Glomerular visceral epithelial cell (primary cell): Measurements from ENCODE around the gene PHTF2.
"Not testable (repeated sequence)": the region's sequence is repeated elsewhere in the genome, so short reads cannot be mapped to it uniquely, and the experiment has no call there.

Experiments
- DNase-seq: peaks from one replicate; pipeline ENCODE4 v3.0.0-alpha.2; 2016; ENCODE audit errors: extremely low spot score

Gene PHTF2

DNA sequence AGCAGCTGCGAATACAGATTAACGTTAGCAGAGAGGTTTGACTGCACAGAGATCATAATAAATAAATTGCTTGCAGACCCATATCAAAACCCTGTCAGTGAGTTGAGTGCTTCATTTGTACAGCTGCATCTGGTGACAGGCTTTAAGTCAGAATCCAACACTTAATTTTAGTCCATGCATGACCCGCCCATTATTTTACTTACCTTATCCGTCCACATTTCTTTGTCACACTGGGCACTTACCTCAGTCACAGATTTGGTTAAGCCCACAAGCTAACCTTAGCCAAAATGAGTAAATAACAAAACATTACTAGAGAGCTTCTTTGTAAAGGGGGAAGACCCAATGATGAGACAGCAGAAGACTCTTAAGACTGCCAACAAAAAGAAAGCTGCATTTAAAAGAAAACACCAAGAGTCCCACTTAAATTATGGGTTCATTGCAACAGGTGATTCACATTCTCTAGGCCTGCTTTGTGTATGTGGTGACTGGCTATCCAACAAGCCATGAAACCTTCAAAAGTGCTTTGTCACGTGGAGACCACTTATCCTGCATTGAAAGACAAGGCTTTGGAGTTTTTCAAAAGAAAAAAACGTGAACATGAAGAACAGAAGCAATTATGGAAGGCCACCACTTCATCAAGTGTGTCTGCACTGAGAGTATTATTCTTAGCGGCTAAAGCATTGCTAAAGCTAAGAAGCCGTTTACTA, 32.2 kb downstream of the PHTF2 start:
- DNase-seq, result no peak

GRCh38 chr7:77831481-77831880, 32.9 kb downstream of the PHTF2 start:
- no peak for DNase-seq

DNA sequence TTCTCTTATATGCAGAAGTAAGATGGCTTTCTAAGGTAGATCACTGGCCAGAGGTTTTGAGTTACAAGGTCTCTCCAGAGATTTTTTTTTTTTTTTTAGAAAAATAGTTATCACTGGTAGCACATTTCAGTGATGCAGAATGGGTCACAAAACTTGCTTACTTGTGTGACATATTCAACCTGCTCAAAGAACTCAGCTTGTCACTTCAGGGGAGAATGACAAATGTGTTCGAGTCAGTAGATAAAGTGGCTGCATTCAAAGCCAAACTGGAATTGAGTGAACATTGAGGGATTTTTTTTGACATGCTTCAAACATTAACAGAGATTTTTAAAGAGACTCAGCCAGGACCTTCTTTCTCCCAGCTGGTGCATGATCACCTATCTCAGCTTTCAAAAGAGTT, 33.4 kb downstream of the PHTF2 start:
- no peak for DNase-seq

GRCh38 chr7:77833136-77833535, 34.6 kb downstream of the PHTF2 start:
- DNase-seq, result no peak

- DNase-seq, result not testable (repeated sequence)
Measured at GRCh38 chr7:77836425-77836824, 37.9 kb downstream of the PHTF2 start.

DNA sequence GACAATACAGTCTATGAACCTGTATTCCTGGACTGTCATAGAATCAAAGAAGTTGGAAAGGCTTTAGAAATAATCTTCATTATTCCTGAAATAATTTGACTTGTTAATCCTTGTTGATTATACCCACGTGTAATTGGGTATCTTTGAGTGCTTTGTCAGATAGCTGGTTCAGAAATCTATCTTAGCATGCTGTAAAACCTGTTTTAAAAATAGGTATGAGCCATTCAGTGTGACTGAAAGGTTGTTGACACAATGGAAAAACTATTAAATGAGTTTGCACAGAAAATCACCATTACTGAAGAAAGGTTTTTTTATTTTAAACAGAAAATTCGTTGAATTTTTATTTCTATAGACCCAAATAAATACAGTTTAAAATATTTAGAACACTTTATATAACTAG, 38.7 kb downstream of the PHTF2 start:
- DNase-seq, result no peak

DNA sequence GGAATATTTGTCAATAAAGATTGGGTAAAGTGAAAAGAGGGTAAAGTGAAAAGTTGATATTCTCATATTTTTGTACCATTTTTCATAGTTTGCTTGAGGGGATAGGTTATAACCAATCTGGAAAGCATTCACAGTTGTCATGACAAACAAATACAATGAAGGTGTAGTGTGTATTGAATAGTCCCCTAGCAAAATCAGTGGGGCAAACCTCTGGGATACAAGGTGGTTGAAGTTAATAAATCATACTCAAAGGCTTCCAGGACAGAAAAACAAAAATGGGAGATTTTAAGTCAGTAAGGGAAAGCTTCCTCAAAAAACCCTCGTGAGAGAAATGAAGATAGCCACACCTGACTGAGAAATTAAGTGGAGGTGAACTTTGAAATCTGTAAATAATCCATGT, 39.4 kb downstream of the PHTF2 start:
- DNase-seq, result no peak

DNA sequence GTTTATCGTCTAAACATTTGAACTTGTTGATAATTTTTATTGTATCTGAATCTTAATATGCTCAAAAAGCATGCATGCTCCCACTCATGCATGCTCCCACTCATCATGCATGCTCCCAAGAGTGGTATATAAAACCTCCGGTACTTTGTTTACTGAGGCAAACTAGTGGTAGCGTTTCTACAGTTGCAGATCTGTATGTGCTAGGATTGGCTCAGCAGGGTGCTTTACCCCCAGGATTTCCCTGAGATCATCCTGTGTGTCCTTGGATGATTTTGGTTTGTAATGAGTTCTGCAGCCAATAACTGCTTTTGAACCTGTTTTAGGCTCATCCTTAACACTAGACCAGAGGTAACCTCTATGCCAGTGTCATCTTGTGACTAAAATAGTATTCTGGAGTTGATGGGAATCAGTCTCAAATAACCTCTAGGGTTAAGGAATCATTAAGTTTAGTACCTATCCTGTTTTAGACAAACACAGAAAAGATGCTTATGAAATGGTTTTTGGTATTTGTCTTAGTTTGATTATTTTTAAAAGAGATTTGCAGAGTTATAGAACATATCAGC, 40.4 kb downstream of the PHTF2 start:
- DNase-seq, result no peak

DNA sequence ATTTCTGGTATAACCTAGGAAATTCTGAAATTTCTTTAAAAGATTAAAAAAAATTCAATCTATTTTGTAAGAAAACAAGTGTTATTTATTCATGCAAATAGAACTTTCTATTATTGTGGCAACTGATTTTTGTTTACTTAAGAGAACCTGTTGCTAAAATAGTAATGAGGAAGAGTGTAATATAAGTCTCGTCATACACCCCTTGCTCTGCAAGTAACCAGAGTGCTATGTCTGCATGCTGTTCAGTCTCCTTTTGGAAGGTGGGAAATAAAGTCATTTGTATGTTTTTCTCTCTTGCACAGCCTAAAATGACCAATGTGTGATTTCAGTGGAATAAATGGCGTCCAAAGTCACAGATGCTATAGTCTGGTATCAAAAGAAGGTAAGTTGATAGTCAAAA, 41.3 kb downstream of the PHTF2 start:
- DNase-seq, result no peak

DNA sequence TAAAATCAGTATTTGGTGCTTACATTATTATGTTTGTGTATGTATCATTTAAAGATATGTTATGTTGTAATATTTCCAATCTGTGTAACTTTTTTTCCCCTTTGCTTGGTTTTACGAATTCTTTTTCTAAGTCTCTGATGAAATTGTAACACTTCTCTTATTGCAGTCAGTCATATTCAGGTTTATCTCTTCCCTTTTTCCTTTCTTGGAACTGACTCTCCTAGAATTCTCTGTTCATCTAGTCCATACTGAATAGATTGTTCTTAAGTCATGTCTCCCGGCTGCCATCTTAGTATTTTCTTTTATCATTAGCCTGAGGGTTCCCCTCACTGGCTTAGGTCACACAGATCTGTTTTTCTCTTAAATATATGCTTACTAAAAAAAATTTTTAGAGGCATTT, 44.6 kb downstream of the PHTF2 start:
- DNase-seq, result no peak

- DNase-seq, result no peak
Measured at GRCh38 chr7:77846317-77847092, 47.9 kb downstream of the PHTF2 start.

- no peak for DNase-seq
Measured at GRCh38 chr7:77855371-77856083, 57.0 kb downstream of the PHTF2 start.

DNA sequence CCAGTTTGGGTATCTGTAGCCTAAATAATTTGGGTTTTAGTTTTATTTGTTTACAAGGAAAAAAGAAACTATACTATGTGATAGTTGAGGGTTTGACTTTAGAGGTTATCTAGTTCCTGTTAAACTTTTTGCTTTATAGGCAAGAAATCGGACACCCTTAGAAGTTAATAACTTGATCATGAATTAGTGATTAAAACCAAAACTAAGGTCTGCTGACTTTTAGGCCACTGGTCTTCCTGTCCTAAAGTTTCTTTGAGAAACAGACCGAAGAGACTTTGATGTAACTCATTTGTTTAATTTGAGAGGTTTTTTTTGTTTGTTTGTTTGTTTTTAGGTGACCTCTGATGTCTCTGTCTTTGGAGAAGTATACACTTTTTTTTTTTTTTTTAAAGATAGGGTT, 59.7 kb downstream of the PHTF2 start:
- DNase-seq, result no peak

DNA sequence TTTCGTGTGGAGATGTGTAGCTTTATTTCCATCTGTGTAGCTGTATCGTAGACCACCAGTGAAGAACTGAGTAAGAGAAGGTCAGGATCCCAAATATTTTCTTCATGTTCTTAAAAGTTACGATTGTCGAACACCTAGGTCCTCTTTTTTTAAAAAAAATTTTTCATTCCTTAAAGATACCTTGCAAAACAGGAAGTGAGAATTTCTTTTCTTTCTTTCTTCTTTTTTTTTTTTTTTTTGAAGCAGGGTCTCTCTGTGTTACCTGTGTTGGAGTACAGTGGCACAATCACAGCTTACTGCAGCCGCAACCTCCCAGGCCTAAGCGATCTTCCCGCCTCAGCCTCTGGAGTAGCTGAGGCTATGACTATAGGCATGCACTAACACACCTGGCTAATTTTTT, 60.8 kb downstream of the PHTF2 start:
- no peak for DNase-seq

DNA sequence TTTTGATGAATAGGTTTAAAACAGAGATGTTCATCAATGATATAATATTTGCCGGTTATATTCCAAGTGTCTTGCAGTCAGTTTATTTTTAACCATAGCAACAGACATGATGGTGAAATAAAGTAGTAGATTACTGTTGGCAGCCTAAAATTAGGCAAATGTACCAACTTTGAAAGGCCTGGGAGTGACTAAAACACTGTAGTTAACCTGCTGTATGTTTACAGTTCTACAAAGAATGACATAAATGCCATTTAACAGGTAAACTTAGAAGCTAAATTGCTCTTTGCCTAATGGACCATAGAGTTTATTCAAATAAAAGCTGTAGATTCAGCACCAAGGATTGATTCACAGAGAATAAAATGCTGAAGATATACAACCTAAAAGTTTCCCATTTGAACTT, 64.1 kb downstream of the PHTF2 start:
- no peak for DNase-seq

DNA sequence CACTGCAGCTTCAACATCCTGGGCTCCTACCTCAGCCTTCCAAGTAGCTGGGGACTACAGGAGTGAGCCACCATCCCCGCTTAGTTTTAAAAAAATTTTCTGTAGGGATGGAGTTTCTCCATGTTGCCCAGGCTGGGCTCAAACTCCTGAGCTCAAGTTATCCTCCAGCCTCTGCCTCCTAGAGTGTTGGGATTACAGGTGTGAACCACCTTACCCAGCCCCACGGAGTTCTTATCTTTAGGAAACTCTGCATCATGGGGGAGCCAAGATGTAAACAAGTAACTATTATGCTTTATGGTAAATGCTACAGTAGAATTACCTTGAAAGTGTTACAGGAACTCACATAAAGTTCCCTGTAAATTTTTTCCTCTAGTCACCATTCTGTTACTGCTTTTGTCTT, 65.3 kb downstream of the PHTF2 start:
- no peak for DNase-seq

DNA sequence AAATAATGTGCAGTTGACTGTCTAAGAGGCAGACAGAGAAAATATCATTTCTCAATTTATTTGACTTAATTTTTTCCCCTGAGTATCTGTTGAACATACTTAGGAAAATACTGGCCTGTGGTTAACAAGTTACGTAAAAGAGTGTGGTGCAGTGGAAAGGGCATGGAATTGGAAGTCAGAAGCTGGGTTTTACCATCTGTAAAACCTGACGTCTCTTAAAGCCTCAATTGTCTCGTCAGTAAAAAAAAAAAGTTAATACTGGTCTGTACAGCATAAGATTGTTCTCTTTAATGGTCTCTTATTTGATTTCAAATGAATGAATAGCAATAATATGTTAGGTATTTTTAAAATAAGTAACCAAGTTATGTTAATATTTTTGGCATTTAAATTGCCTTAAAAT, 67.8 kb downstream of the PHTF2 start:
- peak; percentile 17 for DNase-seq

GRCh38 chr7:77866786-77867536, 68.4 kb downstream of the PHTF2 start:
- peak; percentile 46 for DNase-seq

DNA sequence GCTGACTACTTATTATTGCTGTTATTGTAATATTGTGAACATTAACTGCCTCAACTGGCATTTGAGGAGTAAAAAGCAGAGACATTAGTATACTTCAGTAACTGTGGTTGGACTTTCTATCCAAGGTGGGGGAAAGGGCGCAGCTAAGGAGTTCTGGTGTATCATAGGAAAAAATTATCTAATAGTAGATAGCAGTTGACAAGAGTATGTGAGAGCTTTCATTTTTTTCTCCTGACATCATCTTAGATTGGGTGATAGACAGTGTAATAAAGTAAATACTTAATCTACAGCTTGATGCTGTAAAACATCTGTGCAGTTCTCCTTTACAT, 68.9 kb downstream of the PHTF2 start:
- peak; percentile 67 for DNase-seq

DNA sequence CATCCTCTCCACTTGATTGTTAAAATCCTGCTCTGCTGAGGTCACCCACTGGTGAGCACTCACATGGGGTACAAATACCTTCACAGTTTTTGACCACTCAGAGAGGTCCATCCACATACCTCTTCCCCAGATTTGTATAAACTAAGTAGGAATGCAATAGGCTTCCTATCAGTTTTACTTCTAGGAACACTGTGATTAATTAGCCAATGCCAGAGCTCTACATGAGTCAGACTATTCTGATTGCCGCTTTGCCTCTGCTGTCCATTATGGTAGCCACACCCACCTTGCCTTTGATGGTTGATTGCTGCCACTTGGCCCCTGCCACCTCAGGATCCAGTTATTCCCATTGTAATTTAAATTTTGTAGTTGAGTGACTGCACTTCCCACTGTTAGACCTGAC, 73.7 kb downstream of the PHTF2 start:
- not testable (repeated sequence) for DNase-seq

GRCh38 chr7:77873416-77874327, 75.1 kb downstream of the PHTF2 start:
- not testable (repeated sequence) for DNase-seq
